Liver (tissue), 9 donors: ENCODE data around the gene OR6V1. TPM values are rescaled to one million over a fixed set of nuclear protein-coding genes. Genes with fewer than 3 reads are reported as not detected.

ENCODE experiments used
- DNase-seq: peaks from one replicate; pipeline ENCODE4 v3.0.0-alpha.2; 2017; ENCODE audit warnings: low spot score
- H3K27ac ChIP-seq, 2 donors: one replicate each; pipeline ENCODE4 v1.7.0; 2013; ENCODE audit warnings: inconsistent platforms in 2 of 2, low read length in 2 of 2, control low read depth in 1 of 2, low read depth in 1 of 2, mild to moderate bottlenecking in 1 of 2
- H3K27me3 ChIP-seq, 4 donors: one replicate each; pipeline versions ENCODE4 v1.6.1 to v1.7.0; 2013; ENCODE audit warnings: low read length in 3 of 4, inconsistent platforms in 1 of 4, mild to moderate bottlenecking in 1 of 4, moderate library complexity in 1 of 4; ENCODE audit not compliant: control insufficient read depth in 4 of 4, insufficient read depth in 4 of 4
- H3K36me3 ChIP-seq, 4 donors: one replicate each; pipeline versions ENCODE4 v1.6.1 to v1.7.0; 2013; ENCODE audit warnings: low read length in 3 of 4, mild to moderate bottlenecking in 3 of 4, low read depth in 1 of 4, moderate library complexity in 1 of 4; ENCODE audit not compliant: control insufficient read depth in 4 of 4, insufficient read depth in 3 of 4
- H3K4me1 ChIP-seq, 4 donors: one replicate each; pipeline versions ENCODE4 v1.6.1 to v1.7.0; 2013; ENCODE audit warnings: low read length in 3 of 4, mild to moderate bottlenecking in 3 of 4, moderate library complexity in 1 of 4; ENCODE audit not compliant: control insufficient read depth in 4 of 4, insufficient read depth in 4 of 4
- H3K4me3 ChIP-seq, 3 donors: one replicate each; pipeline versions ENCODE4 v1.6.1 to v1.7.0; 2013; ENCODE audit warnings: low read length in 3 of 3, control low read depth in 1 of 3, low read depth in 1 of 3, mild to moderate bottlenecking in 1 of 3
- H3K9ac ChIP-seq, 2 donors: one replicate each; pipeline ENCODE4 v1.7.0; 2013; ENCODE audit warnings: low read length in 2 of 2, mild to moderate bottlenecking in 2 of 2, moderate library complexity in 2 of 2, control low read depth in 1 of 2, low read depth in 1 of 2
- H3K9me3 ChIP-seq, 4 donors: one replicate each; pipeline versions ENCODE4 v1.6.1 to v1.7.0; 2013; ENCODE audit warnings: low read length in 3 of 4; ENCODE audit not compliant: control insufficient read depth in 4 of 4
- ATF3 ChIP-seq: IDR thresholded peaks from 2 replicates; pipeline ENCODE4 v1.6.1; 2016; ENCODE audit warnings: antibody characterized with exemption
- CTCF ChIP-seq: fragments of 150-350 bp; IDR thresholded peaks from 2 replicates; pipeline ENCODE4 v1.5.1; 2017; ENCODE audit warnings: improper control_type of control experiment, low read depth, low read length; ENCODE audit not compliant: missing input control
- FOXA1 ChIP-seq: IDR thresholded peaks from 2 replicates; pipeline ENCODE4 v1.6.1; 2016; ENCODE audit warnings: antibody characterized with exemption
- GABPA ChIP-seq, 2 donors: IDR thresholded peaks in 1 of 2; conservative IDR thresholded peaks in 1 of 2; 2 replicates each; pipeline ENCODE4 v1.6.1; 2016; ENCODE audit warnings: antibody characterized with exemption in 2 of 2, mild to moderate bottlenecking in 1 of 2, moderate library complexity in 1 of 2
- JUND ChIP-seq, 2 donors: IDR thresholded peaks; 2 replicates each; pipeline ENCODE4 v1.6.1; 2016; ENCODE audit warnings: antibody characterized with exemption in 2 of 2
- MAX ChIP-seq: IDR thresholded peaks from 2 replicates; pipeline ENCODE4 v1.6.1; 2016; ENCODE audit warnings: antibody characterized with exemption
- NR2F2 ChIP-seq: IDR thresholded peaks from 2 replicates; pipeline ENCODE4 v1.6.1; 2016; ENCODE audit warnings: antibody characterized with exemption
- REST ChIP-seq: IDR thresholded peaks from 2 replicates; pipeline ENCODE4 v1.6.1; 2016; ENCODE audit warnings: antibody characterized with exemption, mild to moderate bottlenecking
- RXRA ChIP-seq, 2 donors: IDR thresholded peaks; 2 replicates each; pipeline ENCODE4 v1.6.1; 2017 to 2018; ENCODE audit warnings: antibody characterized with exemption in 2 of 2, mild to moderate bottlenecking in 1 of 2
- SP1 ChIP-seq: IDR thresholded peaks from 2 replicates; pipeline ENCODE4 v1.6.1; 2018; ENCODE audit warnings: antibody characterized with exemption, mild to moderate bottlenecking
- YY1 ChIP-seq: IDR thresholded peaks from 2 replicates; pipeline ENCODE4 v1.6.1; 2016; ENCODE audit warnings: antibody characterized with exemption, mild to moderate bottlenecking
- ZBTB33 ChIP-seq: IDR thresholded peaks from 2 replicates; pipeline ENCODE4 v1.6.1; 2016; ENCODE audit warnings: antibody characterized with exemption
- WGBS: extraction: QIAGEN DNeasy Blood & Tissue Kit; methylation state at CpG from one replicate; pipeline ENCODE4 v1.1.7; 2013; 5-methylcytosine and 5-hydroxymethylcytosine counted together
- polyA plus RNA-seq, 2 donors: library from polyadenylated mRNA; stranded (reverse) in 1 of 2; unstranded in 1 of 2; fragments of 200-250 nt in 1 of 2; fragments of >200 nt in 1 of 2; fragmentation: Nextera tagmentation in 1 of 2; extraction: Ambion mirVana in 1 of 2; gene quantifications; one replicate each; pipeline versions ENCODE4 v1.2.1 to v1.2.3, GENCODE V29; 2013 to 2015
- total RNA-seq, 2 donors: library from RNA; depleted of rRNA; stranded (reverse); fragments of >200 nt; gene quantifications; one replicate each; pipeline ENCODE4 v1.2.3, GENCODE V29; 2014
- donor health status: healthy.
- donor health status: healthy.
- donor health status: healthy.
- donor health status: healthy.
- donor health status: healthy.

The OR6V1 gene
- total and polyA plus RNA-seq, 4 donors: not detected

GRCh38 chr7:143023047-143023446 is 29.1 kb upstream of the OR6V1 start (continued):
- no peak for TF ChIP-seq REST

- DNase-seq: no peak
- Histone ChIP-seq H3K9me3 (no peaks in the 10 kb centered on the region), H3K9ac (no peak overlapping the region), H3K4me3 (no peak overlapping the region), H3K27ac (no peak overlapping the region), H3K4me1 (no peaks in the 10 kb centered on the region), H3K36me3 (no peaks in the 10 kb centered on the region), H3K27me3 (peaks cover 0 to 4% (median 0%) of the 10 kb centered on the region in 4 donors)
- 84% methylated on average over 2 of the region's 2 CpGs for WGBS
- TF ChIP-seq NR2F2 (no peak), SP1 (no peak), MAX (no peak), JUND (IDR thresholded peaks at IDR 0.05) (no peak), RXRA (IDR thresholded peaks at IDR 0.05) (no peak)
Measured at GRCh38 chr7:143025371-143025770, 26.8 kb upstream of the OR6V1 start.

GRCh38 chr7:143027032-143027431 is 25.1 kb upstream of the OR6V1 start, which contains the start of gene OR9A2:
OR9A2 (minus strand) TSS chr7:143027132; CDS start chr7:143027132, 0 bp downstream.
- WGBS: 89% methylated on average over 1 of the region's 1 CpG
- H3K9ac ChIP-seq: no peak within 1 kb of the TSS
- no peaks in the 10 kb centered on the region for H3K4me1 ChIP-seq
- H3K4me3 ChIP-seq: no peak within 1 kb of the TSS
- DNase-seq: no peak
- TF ChIP-seq MAX (no peak), CTCF (no peak), SP1 (no peak), RXRA (IDR thresholded peaks at IDR 0.05) (no peak), ZBTB33 (no peak), FOXA1 (no peak), GABPA (IDR thresholded peaks at IDR 0.05 in 1 of 2, conservative IDR thresholded peaks at IDR 0.05 in 1 of 2) (no peak), YY1 (no peak), ATF3 (no peak), REST (no peak)
- no peak within 1 kb of the TSS for H3K27ac ChIP-seq
- peaks cover 0 to 4% (median 0%) of the 10 kb centered on the region in 4 donors for H3K27me3 ChIP-seq
- no peaks in the 10 kb centered on the region for H3K36me3 ChIP-seq
- H3K9me3 ChIP-seq: no peaks in the 10 kb centered on the region
